Dermis microvascular lymphatic vessel endothelial cell (primary cell): ENCODE data around the gene SAE1. TPM values are rescaled to one million over a fixed set of nuclear protein-coding genes. Genes with fewer than 3 reads are reported as not detected.

Experiments
- DNase-seq, 2 donors: peaks; one replicate each; pipeline versions ENCODE4 v3.0.0 to v3.0.0-alpha.2; 2010; ENCODE audit warnings: low read depth in 2 of 2
- total RNA-seq: library from RNA; depleted of rRNA; stranded (reverse); fragments of >200 nt; gene quantifications from 2 replicates; pipeline ENCODE4 v1.2.1, GENCODE V29; 2014

The SAE1 gene
- total RNA-seq, 1 donor from 2014 or later: 164 TPM

DNA sequence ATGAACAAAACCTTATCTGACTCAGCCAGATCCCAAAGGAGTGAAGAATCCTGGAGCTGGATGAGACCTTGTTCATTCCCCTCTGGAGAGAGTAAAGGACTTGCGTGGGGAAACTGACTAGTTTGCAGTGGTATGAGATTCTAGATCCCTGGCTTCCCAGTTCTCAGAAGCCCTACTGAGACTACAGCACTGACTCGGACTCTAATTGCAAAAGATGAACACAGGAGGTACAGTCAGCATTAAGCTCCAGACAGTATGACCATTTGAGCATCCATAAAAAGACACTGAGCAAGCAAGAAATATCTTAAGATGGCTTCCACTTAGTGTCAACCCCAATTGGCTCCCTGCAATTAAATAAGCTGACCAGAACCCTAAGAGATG is 23.8 kb upstream of the SAE1 start:
- no peak for DNase-seq

GRCh38 chr19:47107202-47107952 is 23.3 kb upstream of the SAE1 start:
- DNase-seq: peak; percentile 48 to 73

- no peak for DNase-seq
These were observed 22.5 kb upstream of the SAE1 start for GRCh38 chr19:47107953-47108746.

- no peak for DNase-seq
These were observed 21.5 kb upstream of the SAE1 start for GRCh38 chr19:47109177-47109540.

GRCh38 chr19:47109541-47110375 is 20.9 kb upstream of the SAE1 start:
- DNase-seq: peak; percentile 43 to 84

DNA sequence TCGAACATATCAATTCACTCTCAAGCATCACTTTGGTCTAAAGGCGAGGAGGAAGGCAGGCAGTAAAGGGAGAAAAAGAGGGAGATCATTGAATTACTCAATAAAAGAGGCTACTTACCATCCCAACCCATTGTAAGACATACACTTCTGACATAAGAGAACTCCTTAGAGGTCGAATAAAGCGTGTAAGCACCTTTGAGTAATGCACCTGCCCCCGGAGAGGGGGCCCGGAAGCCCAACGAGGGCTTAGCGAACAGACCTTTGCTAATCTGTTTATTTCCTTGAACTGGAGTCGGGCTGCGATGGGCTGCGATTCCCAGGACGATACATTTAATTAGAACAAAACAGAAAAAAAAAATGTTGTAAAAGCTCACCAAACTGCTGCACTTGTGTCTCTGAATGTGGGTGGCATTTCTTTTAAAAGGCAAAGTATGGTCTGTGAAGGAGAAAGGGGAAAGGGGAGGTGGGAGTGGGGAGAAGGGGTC is 20.1 kb upstream of the SAE1 start:
- no peak for DNase-seq

DNA sequence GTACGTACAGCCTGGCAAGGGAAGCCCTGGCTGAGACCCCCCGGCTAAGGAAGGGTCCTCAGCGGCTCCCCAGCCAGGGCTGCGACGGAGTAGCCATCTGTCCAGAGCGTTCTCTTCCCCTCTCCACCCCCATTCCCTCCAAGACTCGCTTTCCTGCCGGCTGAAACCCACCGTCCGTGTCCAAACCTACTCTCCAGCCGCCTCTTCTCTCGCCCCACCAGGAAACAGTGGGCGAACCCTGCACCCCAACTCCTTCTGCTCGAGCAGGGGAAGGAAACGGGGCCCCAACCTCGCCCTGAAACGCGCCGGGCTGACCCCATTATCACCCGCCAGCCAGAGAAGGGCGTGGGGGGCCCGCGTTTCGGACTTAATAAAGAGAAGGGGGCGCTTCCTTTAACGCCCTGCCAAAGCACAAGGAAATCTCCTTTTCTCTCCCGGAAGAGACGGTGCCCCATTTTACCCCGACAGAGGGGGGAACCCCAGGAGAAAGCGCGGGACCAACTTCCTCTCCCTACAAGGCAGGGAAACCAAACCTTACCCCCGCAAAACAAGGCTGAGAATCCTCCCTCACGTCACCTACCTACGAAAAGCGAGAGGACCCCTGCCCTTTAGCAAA is 19.5 kb upstream of the SAE1 start:
- DNase-seq: no peak

DNA sequence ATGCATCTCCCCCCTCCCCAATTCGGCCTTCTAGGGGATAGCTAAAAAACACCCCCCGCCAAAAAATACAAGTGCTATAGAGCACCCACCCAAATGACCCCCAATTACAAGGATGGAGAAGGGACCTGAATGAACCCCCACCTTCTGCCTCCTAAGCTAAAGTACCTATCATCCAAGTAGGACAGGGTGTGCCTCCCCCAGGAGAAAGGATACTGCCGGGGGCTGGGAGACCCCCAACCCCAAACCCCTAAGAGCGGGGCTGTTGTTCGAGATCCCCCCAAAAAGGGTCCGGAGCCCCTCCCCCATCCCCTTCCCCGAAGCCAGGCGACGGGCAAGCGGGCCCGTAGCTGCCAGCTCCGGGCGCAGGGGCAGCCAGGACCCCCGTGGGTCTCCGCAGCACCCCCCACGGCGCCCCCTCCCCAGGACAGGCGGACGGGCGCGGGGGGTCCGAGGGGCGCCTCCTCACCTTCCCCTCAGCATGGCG is 18.9 kb upstream of the SAE1 start:
- no peak for DNase-seq

DNA sequence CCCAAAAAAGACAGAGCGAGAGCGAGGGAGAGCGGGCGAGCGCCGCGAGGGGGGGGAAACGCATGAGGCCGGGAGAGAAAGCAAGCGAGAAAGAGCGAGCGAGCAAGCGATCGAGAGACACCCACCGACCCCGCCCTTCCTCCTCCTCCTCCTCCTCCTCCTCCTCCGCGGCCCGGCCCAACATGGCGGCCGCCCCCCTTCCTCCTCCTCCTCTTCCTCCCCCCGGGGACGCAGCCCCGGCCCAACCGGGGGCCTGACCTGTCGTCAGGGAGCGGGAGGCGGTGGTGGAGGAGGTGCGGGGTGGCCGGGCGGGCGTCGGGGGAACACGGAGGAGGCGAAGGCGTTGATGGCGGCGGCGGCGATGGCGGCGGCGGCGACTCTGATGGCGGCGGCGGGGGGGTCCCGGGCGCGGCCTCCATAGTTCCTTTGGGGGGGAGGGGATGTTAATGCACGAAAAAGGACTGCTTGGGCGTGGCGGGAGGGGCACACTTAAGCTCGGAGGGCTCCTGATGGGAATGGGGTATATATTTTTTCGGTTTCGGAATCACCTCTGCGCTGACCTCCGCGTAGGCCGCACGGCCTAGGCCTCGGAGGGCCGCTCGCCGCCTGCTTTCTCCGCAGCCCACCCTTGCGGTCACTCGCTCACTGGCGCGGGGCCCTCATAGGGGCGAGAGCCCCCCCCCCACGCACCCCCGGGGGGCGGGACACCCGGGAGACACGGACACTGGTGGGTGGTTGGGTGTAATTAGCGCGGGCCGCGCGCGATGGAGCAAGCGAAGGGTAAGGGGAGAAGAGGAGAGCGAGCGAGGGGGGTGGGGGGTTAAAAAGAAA is 18.3 kb upstream of the SAE1 start:
- peak in 1 of 2 donors; percentile 91 for DNase-seq

DNA sequence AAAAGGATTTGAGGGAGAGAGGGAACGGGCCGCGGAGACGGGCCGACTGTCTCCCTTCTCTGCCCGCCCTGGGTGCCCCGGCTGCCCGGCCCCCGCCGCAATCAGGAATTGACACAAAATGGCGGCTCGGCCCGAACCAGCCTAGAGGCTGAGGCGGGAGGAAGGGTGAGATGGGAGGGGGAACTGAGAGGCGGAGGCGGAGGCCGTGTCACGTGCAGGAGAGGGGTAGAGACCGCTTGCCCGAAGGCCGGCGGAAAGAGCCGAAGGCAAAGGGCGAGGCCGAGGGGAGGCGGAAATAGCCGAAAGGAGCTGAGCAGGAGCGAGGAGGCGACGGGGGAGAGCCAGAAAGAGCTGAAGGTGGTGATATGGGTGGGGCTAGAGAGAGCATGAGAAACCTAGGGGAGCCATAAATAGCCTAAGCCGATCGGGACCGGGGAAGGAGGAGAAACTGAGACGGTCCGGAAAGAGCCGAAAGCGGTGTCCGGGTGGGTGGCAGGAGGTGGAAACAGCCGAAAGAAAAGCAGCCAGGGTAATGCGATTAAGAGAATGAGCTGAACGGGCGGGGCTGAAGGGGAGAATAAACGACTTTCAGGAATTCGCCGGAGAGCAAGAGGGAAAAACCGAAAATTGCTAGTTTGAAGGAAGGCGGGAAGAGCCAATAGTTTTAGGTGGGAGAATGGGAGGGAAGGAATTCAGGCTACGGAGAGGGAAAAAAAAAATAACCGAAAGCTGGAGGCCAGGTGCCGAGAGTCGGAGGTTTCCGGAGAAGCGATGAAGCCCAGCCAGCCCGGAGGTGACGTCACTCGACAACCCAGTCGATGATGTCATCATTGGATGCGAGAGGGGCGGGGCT is 17.4 kb upstream of the SAE1 start, which contains the start of gene ZC3H4:
Gene ZC3H4, minus strand, starts transcription at position 780 of the 853 bp plus-strand sequence. CDS start 1,192 bp downstream, outside the sequence.
- DNase-seq: peak; percentile 95 to 99

- DNase-seq: no peak
These were observed 16.6 kb upstream of the SAE1 start for GRCh38 chr19:47113850-47114651.

DNA sequence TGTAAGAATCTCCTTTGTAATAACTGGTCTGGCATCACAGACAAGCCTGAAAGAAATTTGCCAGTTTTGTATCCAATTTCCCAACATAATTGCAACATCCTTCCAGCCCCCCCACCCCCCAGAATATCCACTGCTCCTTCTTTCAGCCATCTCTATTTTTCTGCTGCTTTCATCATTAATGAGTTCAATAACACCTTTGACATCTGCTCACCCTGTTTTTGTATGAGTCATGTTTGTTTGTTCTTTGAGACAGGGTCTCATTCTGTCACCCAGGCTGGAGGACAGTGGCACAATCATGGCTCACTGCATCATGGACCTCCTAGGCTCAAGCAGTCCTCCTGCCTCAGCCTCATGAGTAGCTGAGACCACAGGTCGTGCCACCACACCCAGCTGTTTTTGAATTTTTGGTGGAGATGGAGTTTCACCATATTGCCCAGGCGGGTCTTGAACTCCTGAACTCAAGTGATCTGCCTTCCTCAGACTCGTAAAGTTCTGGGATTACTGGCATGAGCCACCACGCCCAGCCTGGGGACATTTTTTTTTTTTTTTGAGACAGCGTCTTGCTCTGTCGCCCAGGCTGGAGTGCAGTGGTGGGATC is 10.1 kb upstream of the SAE1 start:
- DNase-seq: no peak

DNA sequence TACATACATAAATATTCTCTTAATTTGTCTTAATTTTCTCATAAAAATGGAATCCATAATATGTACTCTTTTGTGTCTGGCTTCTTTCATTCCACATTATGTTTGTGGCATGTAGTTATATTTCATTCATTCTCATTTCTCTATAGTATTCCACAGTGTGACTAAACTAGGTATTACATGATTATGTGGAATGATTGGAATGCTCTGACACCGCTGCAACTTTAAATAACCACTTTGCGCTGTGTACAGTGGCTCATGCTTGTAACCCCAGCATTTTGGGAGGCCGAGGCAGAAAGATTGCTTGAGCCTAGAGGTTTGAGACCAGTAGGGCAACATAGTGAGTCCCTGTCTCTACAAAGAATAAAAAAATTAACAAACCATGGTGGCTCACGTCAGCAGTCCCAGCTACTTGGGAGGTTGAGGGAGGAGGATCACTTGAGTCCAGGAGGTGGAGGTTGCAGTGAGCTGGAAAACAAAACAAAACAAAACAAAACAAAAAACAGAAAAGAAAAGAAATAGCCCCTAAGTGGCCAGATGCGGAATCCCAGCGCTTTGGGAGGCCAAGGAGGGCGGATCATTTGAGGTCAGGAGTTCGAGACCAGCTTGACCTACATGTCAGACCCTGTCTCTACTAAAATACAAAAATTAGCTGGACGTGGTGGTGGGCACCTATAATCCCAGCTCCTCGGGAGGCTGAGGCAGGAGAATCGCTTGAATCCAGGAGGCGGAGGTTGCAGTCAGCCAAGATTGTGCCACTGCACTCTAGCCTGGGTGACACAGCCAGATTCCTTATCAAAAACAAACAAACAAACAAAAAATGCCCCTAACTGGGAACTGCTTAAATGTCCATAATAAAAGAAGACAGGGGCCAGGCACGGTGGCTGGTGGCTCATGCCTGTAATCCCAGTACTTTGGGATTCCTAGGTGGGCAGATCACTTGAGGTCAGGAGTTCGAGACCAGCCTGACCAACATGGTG is 8.0 kb upstream of the SAE1 start:
- no peak for DNase-seq

DNA sequence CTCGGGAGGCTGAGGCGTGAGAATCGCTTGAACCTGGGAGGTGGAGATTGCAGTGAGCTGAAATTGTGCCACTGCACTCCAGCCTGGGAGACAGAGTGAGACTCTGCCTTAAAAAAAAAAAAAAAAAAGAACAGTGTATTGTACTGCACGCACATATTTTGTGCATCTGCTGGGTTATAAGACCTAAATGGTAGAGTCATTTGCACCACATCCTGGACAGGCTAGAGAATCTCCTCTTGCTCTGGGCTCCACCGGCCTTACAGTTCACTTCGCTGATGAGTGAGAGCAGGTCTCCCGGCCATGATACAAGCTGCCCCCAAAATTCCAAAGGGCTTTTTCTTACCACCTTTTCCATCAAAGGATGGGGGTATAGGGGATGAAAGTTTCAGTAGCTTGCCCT is 7.2 kb upstream of the SAE1 start:
- DNase-seq: no peak

GRCh38 chr19:47124937-47125668 is 5.5 kb upstream of the SAE1 start:
- DNase-seq: peak in 1 of 2 donors; percentile 80

GRCh38 chr19:47125669-47125938 is 5.0 kb upstream of the SAE1 start:
- DNase-seq: no peak
